Measurements from ENCODE around the gene SLC25A47. TPM values are rescaled to one million over a fixed set of nuclear protein-coding genes. Genes with fewer than 3 reads are reported as not detected.

Gene SLC25A47
- total RNA-seq, 1 experiment from 2014 or later = 0.13 TPM

DNA sequence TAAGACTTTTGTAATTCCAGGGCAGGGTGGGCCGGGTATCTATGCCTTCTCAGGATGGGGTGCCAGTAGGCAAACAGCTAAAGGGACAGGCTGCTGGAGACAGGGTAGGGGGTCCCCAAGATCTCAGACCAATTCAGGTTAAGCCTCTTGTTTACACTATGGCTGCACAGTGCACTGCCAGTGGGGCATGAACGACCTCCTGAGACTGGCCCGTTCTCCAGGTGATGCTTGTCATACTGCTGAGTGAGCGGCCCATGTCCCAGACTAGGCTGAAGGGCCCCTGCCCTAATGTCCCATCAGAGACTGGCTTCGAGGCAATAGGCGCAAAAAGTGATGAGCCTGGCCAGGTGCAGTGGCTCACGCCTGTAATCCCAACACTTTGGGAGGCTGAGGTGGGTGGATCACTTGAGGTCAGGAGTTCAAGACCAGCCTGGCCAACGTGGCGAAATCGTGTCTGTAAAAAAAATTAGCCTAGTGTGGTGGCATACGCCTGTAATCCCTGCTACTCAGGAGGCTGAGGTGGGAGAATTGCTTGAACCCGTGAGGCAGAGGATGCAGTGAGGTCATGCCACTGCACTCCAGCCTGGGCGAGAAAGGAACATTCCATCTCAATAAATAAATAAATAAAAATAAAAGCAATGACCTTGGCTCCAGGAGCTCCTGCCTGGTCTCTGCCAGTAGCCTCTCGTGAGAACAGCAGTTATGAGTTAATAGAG, 29.5 kb upstream of the SLC25A47 start:
- Histone ChIP-seq H4K5ac (ENCODE audit: insufficient read length, low read depth, low read length) (no peak overlapping the region), H2BK5ac (ENCODE audit: insufficient read length, low read length) (no peak overlapping the region), H2BK120ac (ENCODE audit: low read depth, low read length, poor library complexity, severe bottlenecking) (no peak overlapping the region), H2BK20ac (ENCODE audit: low read depth, low read length, poor library complexity, severe bottlenecking) (no peak overlapping the region), H3K9me3 (ENCODE audit: control insufficient read depth, low read depth, low read length) (no peaks in the 10 kb centered on the region), H3K23ac (ENCODE audit: insufficient read length, low read depth, low read length) (no peak overlapping the region), H3K9ac (ENCODE audit: extremely low read depth, insufficient read length, low read length) (no peak overlapping the region), H4K8ac (replicated peaks; ENCODE audit: insufficient read length, low read depth, low read length) (no peak overlapping the region), H3K79me1 (ENCODE audit: insufficient read depth, low read depth, low read length, poor library complexity, severe bottlenecking) (peaks cover 2% of the 10 kb centered on the region), H3K23me2 (ENCODE audit: insufficient read length, low read depth, low read length, poor library complexity, severe bottlenecking) (no peaks in the 10 kb centered on the region), H3K18ac (ENCODE audit: insufficient read length, low read depth, low read length) (no peak overlapping the region), H3K27me3 (ENCODE audit: insufficient read depth, low read length) (no peaks in the 10 kb centered on the region), H3K79me2 (ENCODE audit: insufficient read depth, low read length) (no peaks in the 10 kb centered on the region), H3K56ac (ENCODE audit: insufficient read length, low read depth, low read length) (no peak overlapping the region), H2AK5ac (ENCODE audit: insufficient read length, low read length) (no peak overlapping the region), H3T11ph (ENCODE audit: low read length) (no peak overlapping the region), H2AFZ (ENCODE audit: low read length) (no peak overlapping the region), H4K20me1 (ENCODE audit: control insufficient read depth, insufficient read depth, insufficient read length) (no peaks in the 10 kb centered on the region), H2BK15ac (ENCODE audit: low read depth, low read length) (no peak overlapping the region), H3K4ac (ENCODE audit: low read depth, low read length) (no peak overlapping the region), H3K4me1 (ENCODE audit: insufficient read depth, low read length) (no peaks in the 10 kb centered on the region), H4K91ac (ENCODE audit: insufficient read length, low read depth, low read length) (no peak overlapping the region), H3K4me2 (ENCODE audit: insufficient read depth, insufficient read length, low read length) (no peak overlapping the region), H3K27ac (ENCODE audit: insufficient read length, low read depth, low read length) (no peak overlapping the region), H2BK12ac (ENCODE audit: insufficient read length, low read depth, low read length) (no peak overlapping the region), H3K14ac (ENCODE audit: insufficient read depth, low read length) (no peak overlapping the region)
- WGBS (ENCODE audit: extremely low coverage, insufficient read length, low lambda C conversion rate) = no CpG with 5 or more reads among the region's 14 CpGs
- no peak for DNase-seq
- Mint-ChIP-seq H3K27me3 (ENCODE audit: low read depth) (no peaks in the 10 kb centered on the region), H3K4me1 (peaks cover 7 to 15% of the 10 kb centered on the region in 2 experiments), H3K27ac (no peak overlapping the region; a peak in 2 of 7 replicates), H3K4me3 (no peak overlapping the region), H3K36me3 (ENCODE audit: insufficient read depth in 1 of 3, low read depth in 3 of 3) (peaks cover 17 to 69% (median 69%) of the 10 kb centered on the region in 3 experiments; a peak in 6 of 7 replicates), H3K9me3 (no peaks in the 10 kb centered on the region)
- TF ChIP-seq CTCF (conservative IDR thresholded peaks at IDR 0.05) = no peak
